ENCODE results near the gene MCIDAS.

GRCh38 chr5:55230086-55230629 is 3.0 kb upstream of the MCIDAS start:
- TF ChIP-seq CTCF (IDR thresholded peaks at IDR 0.05) (no peak), EP300 (IDR thresholded peaks at IDR 0.05) (no peak), POLR2A (IDR thresholded peaks at IDR 0.05) (no peak)

All from tibial nerve (tissue), 4 donors.